Mesendoderm (in vitro differentiated cells): Measurements from ENCODE around the gene ITSN1.

Source experiments
- DNase-seq: peaks from one replicate; pipeline ENCODE4 v3.0.0; 2013
- H2AK5ac ChIP-seq: 2 replicates; pipeline ENCODE4 v1.6.1; 2013; ENCODE audit warnings: low read length, inconsistent platforms
- H2BK120ac ChIP-seq: 2 replicates; pipeline ENCODE4 v1.6.1; 2013; ENCODE audit warnings: low read depth, mild to moderate bottlenecking, low read length, moderate library complexity, mixed read lengths
- H2BK15ac ChIP-seq: replicated peaks from 2 replicates; pipeline ENCODE4 v1.6.1; 2013; ENCODE audit warnings: low read depth, mild to moderate bottlenecking, moderate library complexity
- H2BK5ac ChIP-seq: 2 replicates; pipeline ENCODE4 v1.6.1; 2013; ENCODE audit warnings: low read length, inconsistent platforms
- H3K18ac ChIP-seq: 2 replicates; pipeline ENCODE4 v1.6.1; 2013; ENCODE audit warnings: mild to moderate bottlenecking, low read length, mixed read lengths
- H3K23ac ChIP-seq: one replicate; pipeline ENCODE4 v1.6.1; 2013; ENCODE audit warnings: low read length
- H3K27ac ChIP-seq: 2 replicates; pipeline ENCODE4 v1.5.1; 2013; ENCODE audit warnings: low read depth, mild to moderate bottlenecking, inconsistent platforms, low read length, moderate library complexity
- H3K27me3 ChIP-seq: 2 replicates; pipeline ENCODE4 v1.6.1; 2013; ENCODE audit warnings: low read length, control low read depth, mild to moderate bottlenecking, inconsistent platforms; ENCODE audit not compliant: insufficient read depth, poor library complexity
- H3K36me3 ChIP-seq: 2 replicates; pipeline ENCODE4 v1.6.1; 2013; ENCODE audit warnings: low read length, inconsistent platforms; ENCODE audit not compliant: control insufficient read depth, insufficient read depth
- H3K4ac ChIP-seq: one replicate; pipeline ENCODE4 v1.6.1; 2013; ENCODE audit warnings: low read depth, mild to moderate bottlenecking, low read length, moderate library complexity
- H3K4me1 ChIP-seq: 2 replicates; pipeline ENCODE4 v1.6.1; 2013; ENCODE audit warnings: low read depth, low read length, inconsistent platforms; ENCODE audit not compliant: control insufficient read depth
- H3K4me2 ChIP-seq: 2 replicates; pipeline ENCODE4 v1.6.1; 2013; ENCODE audit warnings: low read length
- H3K4me3 ChIP-seq: 2 replicates; pipeline ENCODE4 v1.5.1; 2013; ENCODE audit warnings: mild to moderate bottlenecking, low read length
- H3K56ac ChIP-seq: one replicate; pipeline ENCODE4 v1.6.1; 2013; ENCODE audit warnings: low read length
- H3K79me1 ChIP-seq: 2 replicates; pipeline ENCODE4 v1.6.1; 2013; ENCODE audit warnings: low read length, inconsistent platforms
- H3K79me2 ChIP-seq: 2 replicates; pipeline ENCODE4 v1.6.1; 2013; ENCODE audit warnings: mild to moderate bottlenecking, low read length; ENCODE audit not compliant: control insufficient read depth, insufficient read depth
- H3K9ac ChIP-seq: 2 replicates; pipeline ENCODE4 v1.6.1; 2013; ENCODE audit warnings: low read length, inconsistent platforms
- H4K5ac ChIP-seq: one replicate; pipeline ENCODE4 v1.6.1; 2013; ENCODE audit warnings: low read length
- H4K8ac ChIP-seq: one replicate; pipeline ENCODE4 v1.6.1; 2013; ENCODE audit warnings: low read depth, mild to moderate bottlenecking, control low read depth, low read length, moderate library complexity
- WGBS: extraction: QIAGEN DNeasy Blood & Tissue Kit; methylation state at CpG from one replicate; pipeline ENCODE4 v1.1.7; 2013; ENCODE audit warnings: low lambda C conversion rate, missing lambda C conversion rate; ENCODE audit not compliant: insufficient coverage; ENCODE audit errors: extremely low coverage; 5-methylcytosine and 5-hydroxymethylcytosine counted together

ITSN1 gene

DNA sequence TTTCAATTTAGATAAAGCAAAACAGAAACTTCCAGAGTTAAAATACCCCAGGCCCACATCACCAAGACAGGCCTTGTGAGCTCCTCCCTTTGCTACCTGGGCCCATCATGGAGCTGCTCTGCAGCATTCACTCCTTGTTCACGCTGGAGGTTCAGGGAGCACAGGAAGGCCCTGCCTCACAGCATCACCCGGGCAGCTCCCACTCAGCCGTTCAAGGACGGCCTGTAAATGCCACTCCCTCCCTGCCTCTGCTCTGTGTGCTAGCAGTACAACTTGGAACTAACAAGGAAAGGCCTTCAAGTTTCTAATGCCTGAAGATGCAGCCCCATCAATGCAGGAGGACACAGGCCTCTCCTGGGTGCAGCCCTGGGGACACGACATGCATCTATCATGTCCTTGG is 261.7 kb downstream of the ITSN1 start:
- WGBS = no CpG with 5 or more reads among the region's 5 CpGs
- H3K4me1 ChIP-seq = no peaks in the 10 kb centered on the region
- no peak overlapping the region for H3K4me3 ChIP-seq
- no peak overlapping the region for H3K4me2 ChIP-seq
- H2BK5ac ChIP-seq = no peak overlapping the region
- H3K79me2 ChIP-seq = no peaks in the 10 kb centered on the region
- no peak overlapping the region for H2BK120ac ChIP-seq
- H3K79me1 ChIP-seq = no peaks in the 10 kb centered on the region
- H3K18ac ChIP-seq = no peak overlapping the region
- no peak overlapping the region for H3K27ac ChIP-seq
- no peaks in the 10 kb centered on the region for H3K27me3 ChIP-seq
- no peak overlapping the region for H3K56ac ChIP-seq
- H3K36me3 ChIP-seq = peaks cover 20% of the 10 kb centered on the region
- no peak overlapping the region for H3K9ac ChIP-seq
- H2AK5ac ChIP-seq = no peak overlapping the region
- no peak overlapping the region for H4K5ac ChIP-seq
- H3K4ac ChIP-seq = no peak overlapping the region
- H3K23ac ChIP-seq = no peak overlapping the region
- H2BK15ac ChIP-seq = no peak overlapping the region
- no peak overlapping the region for H4K8ac ChIP-seq
- no peak for DNase-seq

DNA sequence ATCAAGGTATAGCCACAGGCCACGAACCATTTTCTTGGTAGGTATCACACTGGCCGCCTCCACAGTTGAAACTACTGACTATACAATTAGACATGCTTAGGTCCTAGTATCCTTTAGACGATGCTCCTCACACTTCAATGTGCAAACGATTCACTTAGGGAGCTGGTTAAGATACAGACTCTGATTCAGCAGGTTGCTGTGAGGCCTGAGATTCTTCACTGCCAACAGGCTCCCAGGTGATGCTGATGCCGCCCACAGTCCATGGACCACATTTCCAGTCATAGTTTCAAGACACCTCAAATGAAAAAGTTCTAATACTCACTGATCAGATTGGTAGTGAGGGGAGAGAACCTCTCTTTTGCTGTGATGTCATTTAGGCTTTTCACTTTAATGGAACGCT is 266.5 kb downstream of the ITSN1 start:
- Histone ChIP-seq H3K36me3 (peaks cover 19% of the 10 kb centered on the region), H4K5ac (no peak overlapping the region), H3K4me3 (no peak overlapping the region), H3K56ac (no peak overlapping the region), H4K8ac (no peak overlapping the region), H3K27ac (no peak overlapping the region), H3K4me2 (no peak overlapping the region), H3K79me2 (no peaks in the 10 kb centered on the region), H2AK5ac (no peak overlapping the region), H2BK5ac (no peak overlapping the region), H3K4me1 (no peaks in the 10 kb centered on the region), H3K18ac (no peak overlapping the region), H3K23ac (no peak overlapping the region), H2BK120ac (no peak overlapping the region), H2BK15ac (no peak overlapping the region), H3K27me3 (no peaks in the 10 kb centered on the region), H3K79me1 (no peaks in the 10 kb centered on the region), H3K4ac (no peak overlapping the region), H3K9ac (no peak overlapping the region)
- WGBS = no CpG with 5 or more reads among the region's 6 CpGs
- DNase-seq = no peak

GRCh38 chr21:33909756-33910155 is 267.5 kb downstream of the ITSN1 start:
- Histone ChIP-seq H3K27me3 (no peaks in the 10 kb centered on the region), H3K18ac (no peak overlapping the region), H3K79me1 (peaks cover 5% of the 10 kb centered on the region), H3K36me3 (peaks cover 14% of the 10 kb centered on the region), H3K23ac (no peak overlapping the region), H3K9ac (no peak overlapping the region), H3K56ac (no peak overlapping the region), H2BK120ac (no peak overlapping the region), H3K4me1 (no peaks in the 10 kb centered on the region), H4K8ac (no peak overlapping the region), H2AK5ac (no peak overlapping the region), H3K27ac (no peak overlapping the region), H2BK15ac (no peak overlapping the region), H3K4ac (no peak overlapping the region), H2BK5ac (no peak overlapping the region), H3K79me2 (peaks cover 6% of the 10 kb centered on the region), H3K4me2 (no peak overlapping the region), H4K5ac (no peak overlapping the region), H3K4me3 (no peak overlapping the region)
- no peak for DNase-seq
- WGBS = no CpG with 5 or more reads among the region's 6 CpGs

- H4K5ac ChIP-seq = no peak overlapping the region
- DNase-seq = no peak
- H3K79me2 ChIP-seq = peaks cover 14% of the 10 kb centered on the region
- no peak overlapping the region for H4K8ac ChIP-seq
- H3K79me1 ChIP-seq = peaks cover 8% of the 10 kb centered on the region
- H3K23ac ChIP-seq = no peak overlapping the region
- H3K9ac ChIP-seq = no peak overlapping the region
- H2BK120ac ChIP-seq = no peak overlapping the region
- H2AK5ac ChIP-seq = no peak overlapping the region
- no peak overlapping the region for H3K4ac ChIP-seq
- H3K56ac ChIP-seq = no peak overlapping the region
- H3K4me3 ChIP-seq = no peak overlapping the region
- no peak overlapping the region for H3K18ac ChIP-seq
- H2BK15ac ChIP-seq = no peak overlapping the region
- no peaks in the 10 kb centered on the region for H3K27me3 ChIP-seq
- no peaks in the 10 kb centered on the region for H3K36me3 ChIP-seq
- H2BK5ac ChIP-seq = no peak overlapping the region
- H3K27ac ChIP-seq = no peak overlapping the region
- H3K4me1 ChIP-seq = no peaks in the 10 kb centered on the region
- no CpG with 5 or more reads among the region's 5 CpGs for WGBS
- H3K4me2 ChIP-seq = no peak overlapping the region
Observed at GRCh38 chr21:33914188-33914587, 271.9 kb downstream of the ITSN1 start.

DNA sequence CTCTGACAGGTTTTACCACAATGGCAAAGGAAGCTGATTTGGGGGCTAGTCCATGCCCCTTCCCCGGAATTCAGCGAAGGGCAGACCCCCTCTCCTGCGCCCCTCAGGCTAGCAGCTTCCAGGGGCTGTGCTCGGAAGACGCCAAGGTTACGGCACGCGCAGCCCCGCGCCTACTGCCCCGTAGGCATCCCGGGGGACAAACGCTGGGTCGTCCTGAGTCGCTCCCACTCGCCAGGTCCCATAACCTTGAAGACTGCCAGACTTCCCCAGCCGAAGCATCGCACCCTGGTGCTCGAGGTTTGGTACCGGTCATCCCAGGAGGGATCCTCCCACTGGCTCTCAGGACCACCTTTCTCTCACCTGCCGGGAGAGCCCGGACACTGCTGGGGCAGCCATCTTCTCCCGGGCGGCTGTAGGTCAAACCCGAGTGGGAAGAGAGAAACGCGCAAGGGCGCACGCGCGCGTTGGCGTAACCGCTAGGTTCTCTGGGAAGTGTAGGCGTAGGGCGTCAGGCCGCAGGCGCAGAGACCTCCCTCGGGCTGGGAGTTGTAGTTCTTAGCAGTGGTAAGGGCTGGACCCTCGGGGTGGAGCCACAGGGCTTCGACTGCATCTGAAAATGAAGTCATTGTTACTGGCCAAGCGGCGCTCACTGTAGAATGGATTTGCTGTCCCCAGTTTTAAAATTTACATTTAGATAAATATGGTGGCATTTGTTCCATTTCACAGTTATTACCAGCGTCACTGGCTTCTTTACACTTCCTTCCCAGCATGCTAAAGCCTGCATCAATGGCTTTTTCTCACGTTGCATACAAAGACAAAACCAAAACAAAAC is 273.3 kb downstream of the ITSN1 start, which contains the start of gene ATP5PO:
TSS of gene ATP5PO (minus strand) at position 437 of the 832 bp plus-strand sequence. CDS start at position 396, 41 bp downstream.
- Histone ChIP-seq H3K79me2 (peaks cover 14% of the 10 kb centered on the region), H3K23ac (no peak within 1 kb of the TSS), H3K4me2 (peak within 1 kb of the TSS; percentile 70), H2BK120ac (no peak within 1 kb of the TSS), H3K56ac (peak within 1 kb of the TSS; percentile 82), H3K4me1 (no peaks in the 10 kb centered on the region), H2AK5ac (no peak within 1 kb of the TSS), H3K79me1 (peaks cover 8% of the 10 kb centered on the region), H2BK5ac (no peak within 1 kb of the TSS), H3K4me3 (peak within 1 kb of the TSS; percentile 87), H4K8ac (no peak within 1 kb of the TSS), H3K36me3 (no peaks in the 10 kb centered on the region), H3K9ac (peak within 1 kb of the TSS; percentile 82), H2BK15ac (no peak within 1 kb of the TSS), H3K4ac (peak within 1 kb of the TSS; percentile 77), H3K27ac (peak within 1 kb of the TSS; percentile 7), H4K5ac (peak within 1 kb of the TSS; percentile 90), H3K27me3 (no peaks in the 10 kb centered on the region), H3K18ac (peak within 1 kb of the TSS; percentile 62)
- DNase-seq = peak; percentile 98
- WGBS = no CpG with 5 or more reads among the region's 45 CpGs
